ENCODE measurements around the gene CRMP1.

Gene CRMP1

GRCh38 chr4:5885733-5886132 lies 7.2 kb downstream of the CRMP1 start:
- H3K9ac ChIP-seq (ENCODE audit: low read length) = no peak overlapping the region
- no peaks in the 10 kb centered on the region for H3K36me3 ChIP-seq (ENCODE audit: control insufficient read depth, low read depth, low read length)
- no peak overlapping the region for H3K4me3 ChIP-seq (ENCODE audit: low read length)
- no peak overlapping the region for H3K27ac ChIP-seq (ENCODE audit: low read length)
- peaks cover 22% of the 10 kb centered on the region for H3K27me3 ChIP-seq (ENCODE audit: control insufficient read depth, insufficient read depth, low read length)
- no peaks in the 10 kb centered on the region for H3K9me3 ChIP-seq (ENCODE audit: control insufficient read depth, low read depth, low read length)
- H3K4me1 ChIP-seq (ENCODE audit: control insufficient read depth, low read depth, low read length) = peaks cover 17% of the 10 kb centered on the region

- Histone ChIP-seq H3K27ac (ENCODE audit: low read length) (no peak overlapping the region), H3K4me3 (ENCODE audit: low read length) (no peak overlapping the region), H3K9ac (ENCODE audit: low read length) (no peak overlapping the region)
These were observed 8.1 kb downstream of the CRMP1 start for GRCh38 chr4:5884796-5885195.

GRCh38 chr4:5883916-5884315 lies 9.0 kb downstream of the CRMP1 start:
- H3K9ac ChIP-seq (ENCODE audit: low read length) = no peak overlapping the region

More at GRCh38 chr4:5884796-5885195, 8.1 kb downstream of the CRMP1 start:
- peaks cover 12% of the 10 kb centered on the region for H3K27me3 ChIP-seq (ENCODE audit: control insufficient read depth, insufficient read depth, low read length)
- H3K36me3 ChIP-seq (ENCODE audit: control insufficient read depth, low read depth, low read length) = no peaks in the 10 kb centered on the region
- H3K4me1 ChIP-seq (ENCODE audit: control insufficient read depth, low read depth, low read length) = peaks cover 10% of the 10 kb centered on the region
- no peaks in the 10 kb centered on the region for H3K9me3 ChIP-seq (ENCODE audit: control insufficient read depth, low read depth, low read length)

GRCh38 chr4:5882947-5883346 lies 9.9 kb downstream of the CRMP1 start:
- H3K9ac ChIP-seq (ENCODE audit: low read length) = no peak overlapping the region
- H3K4me3 ChIP-seq (ENCODE audit: low read length) = no peak overlapping the region
- no peak overlapping the region for H3K27ac ChIP-seq (ENCODE audit: low read length)
- H3K27me3 ChIP-seq (ENCODE audit: control insufficient read depth, insufficient read depth, low read length) = no peaks in the 10 kb centered on the region
- H3K9me3 ChIP-seq (ENCODE audit: control insufficient read depth, low read depth, low read length) = no peaks in the 10 kb centered on the region
- no peaks in the 10 kb centered on the region for H3K36me3 ChIP-seq (ENCODE audit: control insufficient read depth, low read depth, low read length)
- H3K4me1 ChIP-seq (ENCODE audit: control insufficient read depth, low read depth, low read length) = peaks cover 4% of the 10 kb centered on the region

More at GRCh38 chr4:5883916-5884315, 9.0 kb downstream of the CRMP1 start:
- H3K4me1 ChIP-seq (ENCODE audit: control insufficient read depth, low read depth, low read length) = peaks cover 5% of the 10 kb centered on the region
- peaks cover 3% of the 10 kb centered on the region for H3K27me3 ChIP-seq (ENCODE audit: control insufficient read depth, insufficient read depth, low read length)
- no peaks in the 10 kb centered on the region for H3K36me3 ChIP-seq (ENCODE audit: control insufficient read depth, low read depth, low read length)
- H3K27ac ChIP-seq (ENCODE audit: low read length) = no peak overlapping the region
- H3K9me3 ChIP-seq (ENCODE audit: control insufficient read depth, low read depth, low read length) = no peaks in the 10 kb centered on the region
- no peak overlapping the region for H3K4me3 ChIP-seq (ENCODE audit: low read length)

- Histone ChIP-seq H3K4me3 (ENCODE audit: low read length) (no peak overlapping the region), H3K27me3 (ENCODE audit: control insufficient read depth, insufficient read depth, low read length) (no peaks in the 10 kb centered on the region), H3K9ac (ENCODE audit: low read length) (no peak overlapping the region), H3K4me1 (ENCODE audit: control insufficient read depth, low read depth, low read length) (no peaks in the 10 kb centered on the region), H3K27ac (ENCODE audit: low read length) (no peak overlapping the region), H3K36me3 (ENCODE audit: control insufficient read depth, low read depth, low read length) (no peaks in the 10 kb centered on the region), H3K9me3 (ENCODE audit: control insufficient read depth, low read depth, low read length) (no peaks in the 10 kb centered on the region)
These were observed 11.5 kb downstream of the CRMP1 start for GRCh38 chr4:5881340-5881739.

GRCh38 chr4:5878359-5878758 lies 14.5 kb downstream of the CRMP1 start:
- H3K4me3 ChIP-seq (ENCODE audit: low read length) = no peak overlapping the region
- H3K9me3 ChIP-seq (ENCODE audit: control insufficient read depth, low read depth, low read length) = no peaks in the 10 kb centered on the region
- no peak overlapping the region for H3K9ac ChIP-seq (ENCODE audit: low read length)
- no peaks in the 10 kb centered on the region for H3K27me3 ChIP-seq (ENCODE audit: control insufficient read depth, insufficient read depth, low read length)
- peaks cover 11% of the 10 kb centered on the region for H3K4me1 ChIP-seq (ENCODE audit: control insufficient read depth, low read depth, low read length)
- no peak overlapping the region for H3K27ac ChIP-seq (ENCODE audit: low read length)
- H3K36me3 ChIP-seq (ENCODE audit: control insufficient read depth, low read depth, low read length) = no peaks in the 10 kb centered on the region

GRCh38 chr4:5877392-5877791 lies 15.5 kb downstream of the CRMP1 start:
- no peaks in the 10 kb centered on the region for H3K36me3 ChIP-seq (ENCODE audit: control insufficient read depth, low read depth, low read length)
- H3K27ac ChIP-seq (ENCODE audit: low read length) = no peak overlapping the region
- H3K4me1 ChIP-seq (ENCODE audit: control insufficient read depth, low read depth, low read length) = peaks cover 11% of the 10 kb centered on the region
- H3K9ac ChIP-seq (ENCODE audit: low read length) = no peak overlapping the region
- H3K4me3 ChIP-seq (ENCODE audit: low read length) = no peak overlapping the region
- H3K27me3 ChIP-seq (ENCODE audit: control insufficient read depth, insufficient read depth, low read length) = no peaks in the 10 kb centered on the region
- no peaks in the 10 kb centered on the region for H3K9me3 ChIP-seq (ENCODE audit: control insufficient read depth, low read depth, low read length)

GRCh38 chr4:5874811-5875449 lies 18.0 kb downstream of the CRMP1 start:
- no peaks in the 10 kb centered on the region for H3K9me3 ChIP-seq (ENCODE audit: control insufficient read depth, low read depth, low read length)
- no peak overlapping the region for H3K4me3 ChIP-seq (ENCODE audit: low read length)
- H3K36me3 ChIP-seq (ENCODE audit: control insufficient read depth, low read depth, low read length) = peaks cover 5% of the 10 kb centered on the region
- no peak overlapping the region for H3K27ac ChIP-seq (ENCODE audit: low read length)
- no peak overlapping the region for H3K9ac ChIP-seq (ENCODE audit: low read length)
- peaks cover 11% of the 10 kb centered on the region for H3K4me1 ChIP-seq (ENCODE audit: control insufficient read depth, low read depth, low read length)
- H3K27me3 ChIP-seq (ENCODE audit: control insufficient read depth, insufficient read depth, low read length) = no peaks in the 10 kb centered on the region

GRCh38 chr4:5870701-5871100 lies 22.2 kb downstream of the CRMP1 start:
- Histone ChIP-seq H3K36me3 (ENCODE audit: control insufficient read depth, low read depth, low read length) (peaks cover 5% of the 10 kb centered on the region), H3K4me1 (ENCODE audit: control insufficient read depth, low read depth, low read length) (peaks cover 11% of the 10 kb centered on the region), H3K4me3 (ENCODE audit: low read length) (no peak overlapping the region), H3K9me3 (ENCODE audit: control insufficient read depth, low read depth, low read length) (no peaks in the 10 kb centered on the region), H3K27me3 (ENCODE audit: control insufficient read depth, insufficient read depth, low read length) (no peaks in the 10 kb centered on the region), H3K9ac (ENCODE audit: low read length) (no peak overlapping the region), H3K27ac (ENCODE audit: low read length) (no peak overlapping the region)

GRCh38 chr4:5869966-5870619 lies 22.8 kb downstream of the CRMP1 start:
- Histone ChIP-seq H3K9ac (ENCODE audit: low read length) (no peak overlapping the region), H3K36me3 (ENCODE audit: control insufficient read depth, low read depth, low read length) (peaks cover 5% of the 10 kb centered on the region), H3K9me3 (ENCODE audit: control insufficient read depth, low read depth, low read length) (no peaks in the 10 kb centered on the region), H3K27ac (ENCODE audit: low read length) (no peak overlapping the region), H3K4me3 (ENCODE audit: low read length) (no peak overlapping the region), H3K27me3 (ENCODE audit: control insufficient read depth, insufficient read depth, low read length) (no peaks in the 10 kb centered on the region), H3K4me1 (ENCODE audit: control insufficient read depth, low read depth, low read length) (peaks cover 7% of the 10 kb centered on the region)

GRCh38 chr4:5867866-5868265 lies 25.0 kb downstream of the CRMP1 start:
- H3K9ac ChIP-seq (ENCODE audit: low read length) = no peak overlapping the region
- no peak overlapping the region for H3K27ac ChIP-seq (ENCODE audit: low read length)
- no peaks in the 10 kb centered on the region for H3K9me3 ChIP-seq (ENCODE audit: control insufficient read depth, low read depth, low read length)
- peaks cover 6% of the 10 kb centered on the region for H3K4me1 ChIP-seq (ENCODE audit: control insufficient read depth, low read depth, low read length)
- H3K36me3 ChIP-seq (ENCODE audit: control insufficient read depth, low read depth, low read length) = peaks cover 5% of the 10 kb centered on the region
- H3K27me3 ChIP-seq (ENCODE audit: control insufficient read depth, insufficient read depth, low read length) = no peaks in the 10 kb centered on the region
- no peak overlapping the region for H3K4me3 ChIP-seq (ENCODE audit: low read length)

All from iPS-18a (cell line).